Stomach (tissue), 4 donors: ENCODE results near the gene HCFC1.

Experiments used
- POLR2AphosphoS5 ChIP-seq, 3 donors: sonication (generic); formaldehyde crosslinking; IDR thresholded peaks; one replicate each; pipeline ENCODE4 v1.6.1; 2016; ENCODE audit warnings: antibody characterized with exemption in 3 of 3
- TF ChIP-seq, protein P1 (sequence below), 7 experiments: fragments of 450-650 bp in 4 of 7; fragments of 200-600 bp in 3 of 7; sonication (generic) in 3 of 7; IDR thresholded peaks; one replicate each; pipeline ENCODE4 v1.5.1; 2016 to 2019; ENCODE audit warnings: antibody characterized with exemption in 7 of 7, control low read depth in 2 of 7, mild to moderate bottlenecking in 1 of 7

DNA sequence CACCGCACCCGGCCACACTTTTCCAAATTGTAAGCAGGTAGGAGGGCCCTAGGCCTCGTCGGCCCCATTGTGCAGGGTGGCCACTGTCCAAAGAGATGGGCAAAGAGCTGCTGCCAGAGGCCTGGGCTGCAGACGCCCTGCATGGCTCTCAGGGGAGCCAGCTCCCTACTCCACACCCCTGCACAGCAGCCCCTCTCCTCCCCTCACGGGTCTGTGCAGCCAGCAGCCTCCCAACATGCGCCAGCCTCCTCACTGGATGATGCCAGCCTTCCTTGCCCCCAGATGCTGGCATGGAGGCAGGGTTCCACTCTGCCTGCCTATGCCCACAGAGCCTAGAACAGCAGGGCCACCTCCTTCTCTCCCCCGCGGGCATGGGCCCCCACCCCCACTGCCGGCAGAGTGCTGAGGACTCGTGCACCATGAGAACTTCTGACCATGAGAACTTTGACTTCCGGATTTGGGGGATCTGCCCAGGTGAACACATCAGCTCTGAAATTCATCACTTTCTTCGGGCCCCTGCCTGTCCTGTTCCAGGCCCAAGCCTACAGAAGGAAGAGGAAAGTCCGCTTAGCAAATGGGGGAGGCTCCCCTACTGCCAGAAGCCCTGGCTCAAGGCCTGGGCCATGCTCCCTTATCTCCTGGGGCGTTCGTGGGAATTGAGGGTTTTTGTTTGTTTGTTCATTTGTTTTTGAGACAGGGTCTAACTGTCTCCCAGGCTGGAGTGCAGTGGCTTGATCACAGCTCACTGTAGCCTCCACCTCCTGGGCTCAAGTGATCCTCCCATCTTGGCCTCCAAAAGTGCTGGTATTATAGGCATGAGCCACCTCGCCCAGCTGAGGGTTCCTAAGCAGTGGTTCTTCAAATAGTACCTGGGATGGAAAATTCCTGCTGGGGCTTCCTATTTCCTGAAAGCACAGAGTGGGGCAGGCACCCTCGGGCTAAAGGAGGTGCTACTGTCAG lies 40.0 kb upstream of the HCFC1 start:
- TF ChIP-seq, protein P1, sequence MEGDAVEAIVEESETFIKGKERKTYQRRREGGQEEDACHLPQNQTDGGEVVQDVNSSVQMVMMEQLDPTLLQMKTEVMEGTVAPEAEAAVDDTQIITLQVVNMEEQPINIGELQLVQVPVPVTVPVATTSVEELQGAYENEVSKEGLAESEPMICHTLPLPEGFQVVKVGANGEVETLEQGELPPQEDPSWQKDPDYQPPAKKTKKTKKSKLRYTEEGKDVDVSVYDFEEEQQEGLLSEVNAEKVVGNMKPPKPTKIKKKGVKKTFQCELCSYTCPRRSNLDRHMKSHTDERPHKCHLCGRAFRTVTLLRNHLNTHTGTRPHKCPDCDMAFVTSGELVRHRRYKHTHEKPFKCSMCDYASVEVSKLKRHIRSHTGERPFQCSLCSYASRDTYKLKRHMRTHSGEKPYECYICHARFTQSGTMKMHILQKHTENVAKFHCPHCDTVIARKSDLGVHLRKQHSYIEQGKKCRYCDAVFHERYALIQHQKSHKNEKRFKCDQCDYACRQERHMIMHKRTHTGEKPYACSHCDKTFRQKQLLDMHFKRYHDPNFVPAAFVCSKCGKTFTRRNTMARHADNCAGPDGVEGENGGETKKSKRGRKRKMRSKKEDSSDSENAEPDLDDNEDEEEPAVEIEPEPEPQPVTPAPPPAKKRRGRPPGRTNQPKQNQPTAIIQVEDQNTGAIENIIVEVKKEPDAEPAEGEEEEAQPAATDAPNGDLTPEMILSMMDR (IDR thresholded peaks at IDR 0.05) = no peak
- TF ChIP-seq POLR2AphosphoS5 (IDR thresholded peaks at IDR 0.05) = no peak
